ENCODE data around the gene PLXNB2. TPM values are rescaled to one million over a fixed set of nuclear protein-coding genes. Genes with fewer than 3 reads are reported as not detected.
A peak's percentile ranks its signal among the peaks of the same experiment; 100 is the strongest.

Gene PLXNB2
- total and polyA plus RNA-seq, 4 experiments from 2014 or later = 0.40 to 4.6 (median 2.8) TPM; not detected in 1

DNA sequence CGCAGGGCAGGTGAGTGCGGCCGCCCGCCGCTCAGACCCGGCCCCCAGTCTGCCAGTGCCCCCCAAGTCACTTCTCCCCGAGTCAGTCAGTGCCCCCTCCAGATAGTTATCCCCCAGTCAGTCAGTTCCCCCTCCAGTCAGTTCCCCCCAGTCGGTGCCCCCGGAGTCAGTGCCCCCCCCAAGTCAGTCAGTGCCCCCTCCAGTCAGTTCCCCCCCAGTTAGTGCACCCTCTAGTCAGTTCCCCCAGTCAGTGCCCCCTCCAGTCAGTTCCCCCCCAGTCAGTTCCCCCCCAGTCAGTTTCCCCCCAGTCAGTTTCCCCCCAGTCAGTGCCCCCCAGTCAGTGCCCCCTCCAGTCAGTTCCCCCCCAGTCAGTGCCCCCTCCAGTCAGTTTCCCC lies 36.1 kb upstream of the PLXNB2 start:
- ChIA-PET POLR2A (ENCODE audit: partially characterized antibody) (interaction anchor here (0.6 to 1.2 kb wide), 4 partner anchors 126 to 278 kb away, joined by 3 to 5 read pairs (median 4); partner anchors contain the start of genes LMF2 and NCAPH2), CTCF (ENCODE audit: partially characterized antibody) (no interaction called here)
- Mint-ChIP-seq H3K27ac (peak overlapping the region in 2 of 7 donors; percentile 42 to 62), H3K36me3 (peaks cover 0 to 2% of the 10 kb centered on the region in 2 donors), H3K9me3 (no peaks in the 10 kb centered on the region), H3K27me3 (no peaks in the 10 kb centered on the region), H3K4me1 (peaks cover 3 to 12% (median 5%) of the 10 kb centered on the region in 4 donors), H3K4me3 (peak overlapping the region in 6 of 8 donors; percentile 10 to 68 (median 55))
- intact Hi-C loops (cut with micrococcal nuclease) = loop anchor here (2.0 to 5.0 kb wide), 4 partner anchors 163 to 277 kb away; partner anchors contain the start of genes CHKB and LMF2
- Histone ChIP-seq H3K4me3 (ENCODE audit: low read length in 2 of 2) (peak overlapping the region in 1 of 2 donors; percentile 70), H3K9me3 (ENCODE audit: control insufficient read depth in 1 of 2, low read length in 2 of 2) (no peaks in the 10 kb centered on the region), H3K36me3 (ENCODE audit: insufficient read depth, low read length) (no peaks in the 10 kb centered on the region), H3K4me1 (ENCODE audit: insufficient read depth, low read length) (peaks cover 41% of the 10 kb centered on the region), H3K27me3 (ENCODE audit: insufficient read depth, low read length) (no peaks in the 10 kb centered on the region), H3K27ac (ENCODE audit: low read depth, low read length) (peak overlapping the region; percentile 84)
- DNase-seq = peak in 1 of 5 donors; percentile 47

DNA sequence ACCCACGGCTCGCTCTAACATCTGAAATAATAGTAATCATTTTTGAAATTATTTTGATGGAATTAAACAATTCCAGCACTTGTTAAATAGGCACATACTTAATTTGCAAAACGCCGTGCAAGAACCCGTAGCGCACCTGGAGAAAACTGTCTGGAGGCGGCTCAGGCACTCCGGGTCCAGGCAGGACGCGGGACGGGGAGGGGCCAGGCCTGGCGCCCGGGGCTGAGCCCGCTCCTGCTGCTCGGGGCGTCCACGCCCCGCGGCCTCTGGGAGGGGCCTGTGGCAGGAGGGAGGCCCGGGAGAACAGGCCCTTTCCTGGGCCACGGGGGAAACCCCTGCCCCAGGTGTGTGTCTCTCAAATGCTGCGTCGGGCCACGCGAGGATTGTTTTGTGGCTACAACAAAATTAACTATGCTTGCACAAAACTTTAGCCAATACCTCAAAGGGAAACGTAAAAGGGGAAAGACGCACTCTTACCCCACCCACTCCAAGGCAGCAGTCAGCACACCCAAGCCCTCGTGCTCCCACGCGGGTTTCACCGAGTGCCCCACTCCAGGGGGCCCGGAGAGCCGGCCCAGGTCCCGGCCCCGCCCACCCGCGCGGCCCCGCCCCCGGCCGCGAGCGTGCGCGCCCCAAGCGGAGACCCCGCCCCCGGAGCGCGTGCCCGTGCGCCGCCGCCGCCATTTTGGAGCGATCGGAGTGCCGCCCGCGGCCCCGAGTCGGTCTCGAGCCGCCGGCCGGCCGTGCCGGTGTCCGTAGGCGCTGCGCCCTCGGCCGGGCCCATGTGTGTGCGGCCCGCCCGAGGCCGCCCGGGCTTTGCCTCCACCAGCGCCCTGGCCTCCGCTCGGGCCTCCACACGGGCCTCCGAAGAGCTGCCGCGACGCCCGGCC lies 35.5 kb upstream of the PLXNB2 start, which contains the start of gene PPP6R2:
Gene PPP6R2, plus strand, starts transcription at position 677 of the 890 bp plus-strand sequence. CDS start 50,582 bp downstream, outside the sequence.
- intact Hi-C loops (cut with micrococcal nuclease) = loop anchor here (1.0 to 5.0 kb wide), 11 partner anchors 16 to 278 kb away; partner anchors contain the start of genes CHKB, DENND6B and LMF2
- H3K27me3 ChIP-seq (ENCODE audit: insufficient read depth, low read length) = no peaks in the 10 kb centered on the region
- H3K4me3 ChIP-seq (ENCODE audit: low read length in 2 of 2) = peak within 1 kb of the TSS; percentile 39 to 70
- Mint-ChIP-seq H3K27ac (peak within 1 kb of the TSS; percentile 92 to 97 (median 95)), H3K27me3 (no peaks in the 10 kb centered on the region), H3K36me3 (peaks cover 0 to 2% of the 10 kb centered on the region in 2 donors), H3K9me3 (no peaks in the 10 kb centered on the region), H3K4me3 (peak within 1 kb of the TSS; percentile 80 to 93 (median 88)), H3K4me1 (peaks cover 3 to 12% (median 5%) of the 10 kb centered on the region in 4 donors)
- DNase-seq = peak; percentile 86 to 93 (median 88)
- no peaks in the 10 kb centered on the region for H3K9me3 ChIP-seq (ENCODE audit: control insufficient read depth in 1 of 2, low read length in 2 of 2)
- H3K27ac ChIP-seq (ENCODE audit: low read depth, low read length) = peak within 1 kb of the TSS; percentile 84
- H3K36me3 ChIP-seq (ENCODE audit: insufficient read depth, low read length) = no peaks in the 10 kb centered on the region
- H3K4me1 ChIP-seq (ENCODE audit: insufficient read depth, low read length) = peaks cover 36% of the 10 kb centered on the region
- CTCF ChIA-PET (ENCODE audit: partially characterized antibody) = interaction anchor here (0.9 to 2.7 kb wide), 19 partner anchors 9 to 279 kb away, joined by 3 to 24 read pairs (median 9); partner anchors contain the start of genes DENND6B, HDAC10, SCO2 and SYCE3
- POLR2A ChIA-PET (ENCODE audit: partially characterized antibody) = interaction anchor here (0.6 to 2.6 kb wide), 13 partner anchors 15 to 278 kb away, joined by 3 to 16 read pairs (median 5); partner anchors contain the start of genes HDAC10, LMF2, NCAPH2 and SCO2

DNA sequence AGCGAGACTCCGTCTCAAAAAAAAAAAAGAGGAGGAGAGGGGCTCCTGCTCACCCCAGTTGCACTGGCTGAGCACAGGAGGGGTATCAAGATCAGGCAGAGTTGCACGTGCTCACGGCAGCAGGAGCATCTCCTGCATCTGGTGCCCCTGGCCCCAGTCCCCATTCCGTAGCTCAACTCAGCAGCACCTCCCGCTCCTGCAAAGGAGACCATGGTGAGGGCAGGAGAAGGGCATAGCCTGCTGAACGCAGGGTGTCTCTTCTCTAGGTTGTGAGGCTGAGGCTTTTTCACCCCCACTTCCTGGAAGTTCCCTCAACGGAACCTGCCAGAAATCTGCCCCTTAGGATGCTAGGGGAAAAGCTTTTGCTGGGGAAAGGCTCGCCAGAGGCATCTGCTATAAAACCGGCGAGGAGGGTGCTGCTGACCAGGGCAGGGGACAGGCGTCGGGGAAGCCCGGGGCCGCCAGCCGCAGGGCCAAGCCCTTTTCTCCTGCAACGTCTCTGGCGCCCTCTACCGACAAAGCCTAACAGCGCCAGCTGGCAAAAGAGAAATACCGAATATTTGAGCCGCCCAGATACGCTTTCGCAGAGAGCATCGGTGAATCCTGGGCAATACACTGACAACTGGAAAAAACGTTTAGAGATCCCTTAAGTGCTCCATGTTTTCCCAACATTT lies 34.7 kb upstream of the PLXNB2 start:
- DNase-seq = peak; percentile 83 to 89 (median 86)
- peaks cover 28% of the 10 kb centered on the region for H3K4me1 ChIP-seq (ENCODE audit: insufficient read depth, low read length)
- H3K27me3 Mint-ChIP-seq = no peaks in the 10 kb centered on the region
- peak overlapping the region; percentile 84 for H3K27ac ChIP-seq (ENCODE audit: low read depth, low read length)
- H3K36me3 ChIP-seq (ENCODE audit: insufficient read depth, low read length) = no peaks in the 10 kb centered on the region
- H3K9me3 Mint-ChIP-seq = no peaks in the 10 kb centered on the region
- H3K27ac Mint-ChIP-seq = peak overlapping the region; percentile 92 to 97 (median 95)
- H3K9me3 ChIP-seq (ENCODE audit: control insufficient read depth in 1 of 2, low read length in 2 of 2) = no peaks in the 10 kb centered on the region
- POLR2A ChIA-PET (ENCODE audit: partially characterized antibody) = interaction anchor here (1.0 to 2.6 kb wide), 13 partner anchors 14 to 286 kb away, joined by 3 to 16 read pairs (median 5); partner anchors contain the start of genes ARSA, HDAC10, SCO2 and TUBGCP6
- peak overlapping the region; percentile 39 to 70 for H3K4me3 ChIP-seq (ENCODE audit: low read length in 2 of 2)
- H3K4me1 Mint-ChIP-seq = peaks cover 3 to 12% (median 5%) of the 10 kb centered on the region in 4 donors
- peak overlapping the region; percentile 80 to 93 (median 88) for H3K4me3 Mint-ChIP-seq
- intact Hi-C loops (cut with micrococcal nuclease) = loop anchor here (1.0 to 5.0 kb wide), 11 partner anchors 15 to 279 kb away; partner anchors contain the start of genes CHKB, DENND6B and LMF2
- H3K36me3 Mint-ChIP-seq = peaks cover 0 to 2% of the 10 kb centered on the region in 2 donors
- no peaks in the 10 kb centered on the region for H3K27me3 ChIP-seq (ENCODE audit: insufficient read depth, low read length)
- CTCF ChIA-PET (ENCODE audit: partially characterized antibody) = interaction anchor here (0.7 to 2.7 kb wide), 29 partner anchors 9 to 279 kb away, joined by 3 to 24 read pairs (median 5); partner anchors contain the start of genes DENND6B, HDAC10, LMF2 and SCO2

DNA sequence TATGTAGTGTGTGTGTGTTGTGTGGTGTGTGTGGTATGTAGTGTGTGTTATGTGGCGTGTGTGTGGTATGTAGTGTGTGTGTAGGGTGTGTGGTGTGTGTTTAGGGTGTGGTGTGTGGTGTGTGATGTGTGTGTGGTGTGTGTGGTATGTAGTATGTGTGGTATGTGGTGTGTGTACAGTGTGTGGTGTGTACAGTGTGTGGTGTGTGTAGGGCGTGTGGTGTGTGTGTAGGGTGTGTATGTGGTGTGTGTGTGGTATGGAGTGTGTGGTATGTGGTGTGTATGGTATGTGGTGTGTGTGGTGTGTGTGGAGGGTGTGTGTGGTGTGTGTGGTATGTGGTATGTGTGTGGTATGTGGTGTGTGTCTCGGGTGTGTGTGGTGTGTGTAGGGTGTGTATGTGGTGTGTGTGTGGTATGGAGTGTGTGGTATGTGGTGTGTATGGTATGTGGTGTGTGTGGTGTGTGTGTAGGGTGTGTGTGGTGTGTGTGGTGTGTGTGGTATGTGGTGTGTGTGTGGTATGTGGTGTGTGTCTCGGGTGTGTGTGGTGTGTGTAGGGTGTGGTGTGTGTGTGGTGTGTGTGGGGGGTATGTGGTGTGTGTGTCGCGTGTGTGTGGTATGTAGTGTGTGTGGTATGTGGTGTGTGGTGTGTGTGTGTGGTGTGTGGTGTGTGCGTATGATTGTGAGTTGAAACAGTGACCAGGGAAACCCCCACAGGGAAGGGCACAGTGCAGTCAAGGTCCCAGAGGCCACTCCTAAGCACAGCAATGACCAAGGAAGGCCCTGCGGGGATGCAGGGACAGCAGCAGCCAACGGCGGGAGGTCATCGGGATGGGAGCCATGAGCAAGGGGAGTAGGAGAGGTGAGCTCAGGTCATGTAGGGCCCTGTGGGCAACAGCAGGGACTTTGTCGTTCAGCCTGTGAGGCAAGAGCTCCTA lies 32.8 kb upstream of the PLXNB2 start:
- no peaks in the 10 kb centered on the region for H3K9me3 Mint-ChIP-seq
- POLR2A ChIA-PET (ENCODE audit: partially characterized antibody) = interaction anchor here (1.2 to 2.6 kb wide), 3 partner anchors 68 to 167 kb away, joined by 5 to 16 read pairs (median 5); partner anchors contain the start of genes HDAC10, LMF2 and NCAPH2

GRCh38 chr22:50338860-50339462 lies 31.5 kb upstream of the PLXNB2 start:
- intact Hi-C loops (cut with micrococcal nuclease) = no loop called here
- no peak overlapping the region for H3K4me3 ChIP-seq (ENCODE audit: low read length in 2 of 2)
- peaks cover 3 to 12% (median 4%) of the 10 kb centered on the region in 4 donors for H3K4me1 Mint-ChIP-seq
- no peaks in the 10 kb centered on the region for H3K27me3 Mint-ChIP-seq
- CTCF ChIA-PET (ENCODE audit: partially characterized antibody) = no interaction called here
- peaks cover 14% of the 10 kb centered on the region for H3K4me1 ChIP-seq (ENCODE audit: insufficient read depth, low read length)
- H3K36me3 Mint-ChIP-seq = peaks cover 0 to 2% of the 10 kb centered on the region in 2 donors
- H3K9me3 ChIP-seq (ENCODE audit: control insufficient read depth in 1 of 2, low read length in 2 of 2) = no peaks in the 10 kb centered on the region
- no peak overlapping the region for H3K27ac ChIP-seq (ENCODE audit: low read depth, low read length)
- POLR2A ChIA-PET (ENCODE audit: partially characterized antibody) = no interaction called here
- no peak overlapping the region for H3K4me3 Mint-ChIP-seq
- no peak overlapping the region for H3K27ac Mint-ChIP-seq
- H3K27me3 ChIP-seq (ENCODE audit: insufficient read depth, low read length) = no peaks in the 10 kb centered on the region
- no peaks in the 10 kb centered on the region for H3K9me3 Mint-ChIP-seq
- no peaks in the 10 kb centered on the region for H3K36me3 ChIP-seq (ENCODE audit: insufficient read depth, low read length)
- peak in 1 of 5 donors; percentile 13 for DNase-seq

More for the DNA sequence above, 32.8 kb upstream of the PLXNB2 start:
- Mint-ChIP-seq H3K4me1 (peaks cover 3 to 12% (median 4%) of the 10 kb centered on the region in 4 donors), H3K27ac (no peak overlapping the region), H3K4me3 (no peak overlapping the region), H3K36me3 (peaks cover 0 to 2% of the 10 kb centered on the region in 2 donors), H3K27me3 (no peaks in the 10 kb centered on the region)
- Histone ChIP-seq H3K4me3 (ENCODE audit: low read length in 2 of 2) (no peak overlapping the region), H3K27ac (ENCODE audit: low read depth, low read length) (no peak overlapping the region), H3K27me3 (ENCODE audit: insufficient read depth, low read length) (no peaks in the 10 kb centered on the region), H3K36me3 (ENCODE audit: insufficient read depth, low read length) (no peaks in the 10 kb centered on the region), H3K4me1 (ENCODE audit: insufficient read depth, low read length) (peaks cover 14% of the 10 kb centered on the region), H3K9me3 (ENCODE audit: control insufficient read depth in 1 of 2, low read length in 2 of 2) (no peaks in the 10 kb centered on the region)
- intact Hi-C loops (cut with micrococcal nuclease) = loop anchor here (5.0 kb wide), 1 partner anchor 193 kb away; no protein-coding TSS in a partner anchor
- DNase-seq = peak in 1 of 5 donors; percentile 29
- CTCF ChIA-PET (ENCODE audit: partially characterized antibody) = interaction anchor here (1.8 to 2.7 kb wide), 9 partner anchors 8 to 186 kb away, joined by 9 to 24 read pairs (median 11); partner anchors contain the start of genes DENND6B, HDAC10, SCO2 and TUBGCP6

Data from CD4-positive, alpha-beta memory T cell (primary cell).